Pancreas (tissue), 10 donors: ENCODE data around the gene MYCBPAP. TPM values are rescaled to one million over a fixed set of nuclear protein-coding genes. Genes with fewer than 3 reads are reported as not detected.

Experiments
- ATAC-seq, 4 donors: fragments of 200-7000 bp; cut with Tn5 transposase; one replicate each; pipeline versions ENCODE4 v1.8.0 to v1.9.1; 2020; ENCODE audit warnings: mild to moderate bottlenecking in 4 of 4, moderate library complexity in 4 of 4
- DNase-seq, 6 donors: peaks; one replicate each; pipeline ENCODE4 v3.0.0-alpha.2; 2020
- FAIRE-seq: peaks from 2 replicates; lab custom pipeline; 2012; peaks lifted over from hg19 to GRCh38; lab: Jason Lieb, UNC
- H3K27ac ChIP-seq, 4 donors: fragments of 200-600 bp; sonication (generic); 1 replicate in 3 of 4; 2 replicates in 1 of 4; pipeline versions ENCODE4 v1.5.0 to v1.8.0; 2020
- H3K27me3 ChIP-seq, 4 donors: fragments of 200-600 bp; one replicate each; pipeline ENCODE4 v1.8.0; 2021
- H3K36me3 ChIP-seq, 3 donors: fragments of 200-600 bp; sonication (generic) in 1 of 3; one replicate each; pipeline versions ENCODE4 v1.5.0 to v1.8.0; 2020 to 2021
- H3K4me1 ChIP-seq, 3 donors: fragments of 200-600 bp; one replicate each; pipeline ENCODE4 v1.8.0; 2021
- H3K4me3 ChIP-seq, 4 donors: fragments of 200-600 bp; sonication (generic) in 2 of 4; one replicate each; pipeline versions ENCODE4 v1.5.0 to v1.8.0; 2020 to 2021
- H3K9me3 ChIP-seq, 4 donors: fragments of 200-600 bp; one replicate each; pipeline ENCODE4 v1.8.0; 2021
- CTCF ChIP-seq, 4 donors: fragments of 200-600 bp; sonication (generic) in 3 of 4; IDR thresholded peaks; one replicate each; pipeline versions ENCODE4 v1.5.0 to v1.8.0; 2021; ENCODE audit warnings: antibody characterized with exemption in 4 of 4
- WGBS, 2 donors: extraction: QIAGEN DNeasy Blood & Tissue Kit; methylation state at CpG; one replicate each; pipeline ENCODE4 v1.1.7; 2013; 5-methylcytosine and 5-hydroxymethylcytosine counted together
- intact Hi-C, 3 donors: fragments of 100-400 bp; cut with DNase I; formaldehyde crosslinking; loops; one replicate each; pipeline versions ENCODE4 v1.11.1 to v1.14.2; 2022
- polyA plus RNA-seq, 2 donors: library from polyadenylated mRNA; stranded (reverse); fragments of 200-250 nt; gene quantifications; one replicate each; pipeline ENCODE4 v1.2.3, GENCODE V29; 2013
- total RNA-seq, 6 donors: library from RNA; stranded (reverse); fragmentation: NEBNext Ultra II Directional in 4 of 6; extraction: Animal tissue kit (Norgen Biotek cat#: 25700) in 4 of 6; gene quantifications; one replicate each; pipeline versions ENCODE4 v1.2.1 to v1.2.4, GENCODE V29; 2021 to 2023
- donor health status: healthy with polysubstance abuse.
- donor health status: DM: no; HTN: no; CAD: no; lungs with moderate emphysema.
- donor health status: DM: no; HTN: no; CAD: no.
- donor health status: control.
- donor health status: control.
- donor health status: Bipolar disorder and iron deficiency.
- donor health status: DM: yes; HTN: yes; CAD: no.
- donor health status: DM: no; HTN: no; CAD: no.
- donor health status: DM: no; HTN: no; CAD: no.
- donor health status: DM: yes; HTN: yes; CAD: no.

MYCBPAP gene
- total and polyA plus RNA-seq, 8 donors = 0.43 to 1.7 (median 1.0) TPM

GRCh38 chr17:50521514-50521913 is 13.3 kb downstream of the MYCBPAP start:
- peak in 1 of 4 donors; percentile 48 for ATAC-seq
- intact Hi-C loops = no loop called here

GRCh38 chr17:50522766-50523165 is 14.5 kb downstream of the MYCBPAP start:
- H3K4me1 ChIP-seq = peaks cover 0 to 13% (median 0%) of the 10 kb centered on the region in 3 donors
- no peak for ATAC-seq
- FAIRE-seq = no peak
- TF ChIP-seq CTCF (IDR thresholded peaks at IDR 0.05) = no peak
- WGBS, 2 donors = 92 to 93% methylated on average over 10 of the region's 10 CpGs
- H3K9me3 ChIP-seq = no peaks in the 10 kb centered on the region
- H3K27ac ChIP-seq = no peak overlapping the region
- no peaks in the 10 kb centered on the region for H3K36me3 ChIP-seq
- intact Hi-C loops = no loop called here
- H3K4me3 ChIP-seq = no peak overlapping the region
- H3K27me3 ChIP-seq = no peaks in the 10 kb centered on the region
- DNase-seq = no peak

More at GRCh38 chr17:50521514-50521913, 13.3 kb downstream of the MYCBPAP start:
- H3K4me3 ChIP-seq = no peak overlapping the region
- no peaks in the 10 kb centered on the region for H3K27me3 ChIP-seq
- TF ChIP-seq CTCF (IDR thresholded peaks at IDR 0.05) = no peak
- peaks cover 0 to 13% (median 0%) of the 10 kb centered on the region in 3 donors for H3K4me1 ChIP-seq
- no peaks in the 10 kb centered on the region for H3K36me3 ChIP-seq
- no peaks in the 10 kb centered on the region for H3K9me3 ChIP-seq
- no peak for FAIRE-seq
- H3K27ac ChIP-seq = no peak overlapping the region
- DNase-seq = no peak
- WGBS, 2 donors = 68 to 88% methylated on average over 2 of the region's 2 CpGs

GRCh38 chr17:50523208-50523607 is 15.0 kb downstream of the MYCBPAP start:
- DNase-seq (no peak), FAIRE-seq (no peak), ATAC-seq (no peak)
- Histone ChIP-seq H3K36me3 (no peaks in the 10 kb centered on the region), H3K9me3 (no peaks in the 10 kb centered on the region), H3K27ac (no peak overlapping the region), H3K27me3 (no peaks in the 10 kb centered on the region), H3K4me3 (no peak overlapping the region), H3K4me1 (peaks cover 0 to 11% (median 0%) of the 10 kb centered on the region in 3 donors)
- 72 to 80% methylated on average over 2 of the region's 2 CpGs for WGBS, 2 donors
- intact Hi-C loops = no loop called here
- no peak for TF ChIP-seq CTCF (IDR thresholded peaks at IDR 0.05)

GRCh38 chr17:50524838-50525237 is 16.6 kb downstream of the MYCBPAP start:
- intact Hi-C loops = no loop called here
- FAIRE-seq (no peak), ATAC-seq (no peak), DNase-seq (no peak)
- Histone ChIP-seq H3K27ac (no peak overlapping the region), H3K9me3 (no peaks in the 10 kb centered on the region), H3K36me3 (no peaks in the 10 kb centered on the region), H3K27me3 (no peaks in the 10 kb centered on the region), H3K4me1 (no peaks in the 10 kb centered on the region), H3K4me3 (no peak overlapping the region)
- 90 to 93% methylated on average over 18 of the region's 18 CpGs for WGBS, 2 donors
- no peak for TF ChIP-seq CTCF (IDR thresholded peaks at IDR 0.05)

- DNase-seq (no peak), FAIRE-seq (no peak), ATAC-seq (no peak)
- no peak for TF ChIP-seq CTCF (IDR thresholded peaks at IDR 0.05)
- Histone ChIP-seq H3K4me1 (peaks cover 7 to 14% (median 13%) of the 10 kb centered on the region in 3 donors), H3K9me3 (no peaks in the 10 kb centered on the region), H3K27me3 (no peaks in the 10 kb centered on the region), H3K4me3 (no peak overlapping the region), H3K27ac (no peak overlapping the region), H3K36me3 (no peaks in the 10 kb centered on the region)
- 42 to 66% methylated on average over 5 of the region's 5 CpGs for WGBS, 2 donors
- intact Hi-C loops = no loop called here
Observed at GRCh38 chr17:50527155-50527762, 19.0 kb downstream of the MYCBPAP start.
